Vagina (tissue), 2 donors: ENCODE data around the gene MELK.

ENCODE experiments used
- CTCF ChIP-seq, 3 experiments: fragments of 450-650 bp in 2 of 3; fragments of 200-600 bp in 1 of 3; sonication (generic) in 1 of 3; IDR thresholded peaks; one replicate each; pipeline ENCODE4 v1.5.1; 2017 to 2019; ENCODE audit warnings: antibody characterized with exemption in 3 of 3, mild to moderate bottlenecking in 2 of 3, moderate library complexity in 2 of 3
- POLR2A ChIP-seq, 2 donors: fragments of 450-650 bp; IDR thresholded peaks; one replicate each; pipeline ENCODE4 v1.6.1; 2017; ENCODE audit warnings: antibody characterized with exemption in 2 of 2, mild to moderate bottlenecking in 2 of 2, moderate library complexity in 2 of 2

GRCh38 chr9:36530224-36530623, 42.5 kb upstream of the MELK start:
- TF ChIP-seq CTCF (IDR thresholded peaks at IDR 0.05) = no peak
- no peak for TF ChIP-seq POLR2A (IDR thresholded peaks at IDR 0.05)
